ENCODE data around the gene KRT3. TPM values are rescaled to one million over a fixed set of nuclear protein-coding genes. Genes with fewer than 3 reads are reported as not detected.

KRT3 gene
- total RNA-seq, 1 donor from 2014 or later, result 0.09 TPM

Other genes with a start within 250 kb of the KRT3 start
- not detected in 2 replicates for gene KRT71, start 243.0 kb downstream of the KRT3 start, total RNA-seq
- gene KRT74, start 222.3 kb downstream of the KRT3 start, total RNA-seq, result not detected in 2 replicates
- not detected in 2 replicates for gene KRT72, start 194.7 kb downstream of the KRT3 start, total RNA-seq
- not detected in 2 replicates for gene KRT73, start 177.6 kb downstream of the KRT3 start, total RNA-seq
- gene KRT2, start 143.9 kb downstream of the KRT3 start, total RNA-seq, result not detected in 2 replicates
- gene KRT1, start 115.7 kb downstream of the KRT3 start, total RNA-seq, result not detected in 2 replicates
- gene KRT77, start 92.6 kb downstream of the KRT3 start, total RNA-seq, result not detected in 2 replicates
- gene KRT76, start 18.8 kb downstream of the KRT3 start, total RNA-seq, result not detected in 2 replicates
- gene KRT4, start 18.0 kb upstream of the KRT3 start, total RNA-seq, result not detected in 2 replicates
- 0.50 and 0.82 TPM in 2 replicates for gene KRT79, start 38.2 kb upstream of the KRT3 start, total RNA-seq
- gene KRT78, start 52.9 kb upstream of the KRT3 start, total RNA-seq, result not detected in 2 replicates
- 2,321 and 2,570 TPM in 2 replicates for gene KRT8, start 109.0 kb upstream of the KRT3 start, total RNA-seq
- 1,741 and 1,989 TPM in 2 replicates for gene KRT18, start 153.0 kb upstream of the KRT3 start, total RNA-seq
- 231 and 242 TPM in 2 replicates for gene EIF4B, start 210.3 kb upstream of the KRT3 start, total RNA-seq

Measured in astrocyte (in vitro differentiated cells and primary cell).